Ramos (cell line): Measurements from ENCODE around the gene PACSIN2.

ENCODE experiments used
- in situ Hi-C: fragments of 300-500 bp; cut with MboI; formaldehyde crosslinking; loops from one replicate; pipeline ENCODE4 v1.14.3; 2022; ENCODE audit warnings: low sequenced_read_pairs; ENCODE audit not compliant: unreplicated experiment

The PACSIN2 gene

DNA sequence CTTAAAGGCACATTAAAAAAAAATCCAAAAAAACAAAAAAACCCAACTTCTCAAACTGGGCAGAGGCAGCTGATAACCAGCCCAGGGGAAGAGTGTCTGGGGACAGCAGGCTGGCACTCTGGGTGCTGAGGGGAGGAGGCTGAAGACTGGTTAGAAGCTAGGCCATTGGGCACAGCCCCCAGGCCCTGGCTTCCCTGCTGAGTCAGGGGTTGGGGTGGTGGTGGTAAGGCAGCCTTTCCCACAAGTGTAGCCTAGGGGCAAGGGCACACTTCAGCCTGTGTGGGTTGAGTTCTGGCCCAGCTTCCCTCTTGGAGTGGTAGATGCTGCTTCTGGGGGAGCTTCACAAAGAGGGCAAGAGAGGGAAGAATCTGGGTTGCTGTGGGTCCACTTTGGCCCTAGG is 141.6 kb downstream of the PACSIN2 start:
- in situ Hi-C loops = no loop called here

DNA sequence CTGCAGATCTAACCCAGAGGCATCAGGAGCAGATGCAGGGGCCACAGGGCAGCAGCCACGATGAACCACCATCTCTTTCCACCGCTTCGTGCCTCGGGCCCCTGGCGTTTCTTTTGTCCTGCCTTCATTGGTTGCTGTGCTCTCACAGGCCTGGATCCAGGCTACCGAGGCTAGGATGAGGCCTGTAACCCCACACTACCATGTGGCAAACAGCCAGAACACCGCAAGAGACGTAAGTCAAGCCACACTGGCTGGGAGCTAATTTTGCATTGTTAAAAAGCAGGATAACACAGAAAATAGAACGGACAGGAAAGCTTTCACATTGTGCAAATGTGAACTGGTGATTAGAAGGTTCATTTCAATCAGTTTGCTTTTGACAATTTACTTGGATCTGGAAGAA is 142.1 kb downstream of the PACSIN2 start:
- in situ Hi-C loops = no loop called here

DNA sequence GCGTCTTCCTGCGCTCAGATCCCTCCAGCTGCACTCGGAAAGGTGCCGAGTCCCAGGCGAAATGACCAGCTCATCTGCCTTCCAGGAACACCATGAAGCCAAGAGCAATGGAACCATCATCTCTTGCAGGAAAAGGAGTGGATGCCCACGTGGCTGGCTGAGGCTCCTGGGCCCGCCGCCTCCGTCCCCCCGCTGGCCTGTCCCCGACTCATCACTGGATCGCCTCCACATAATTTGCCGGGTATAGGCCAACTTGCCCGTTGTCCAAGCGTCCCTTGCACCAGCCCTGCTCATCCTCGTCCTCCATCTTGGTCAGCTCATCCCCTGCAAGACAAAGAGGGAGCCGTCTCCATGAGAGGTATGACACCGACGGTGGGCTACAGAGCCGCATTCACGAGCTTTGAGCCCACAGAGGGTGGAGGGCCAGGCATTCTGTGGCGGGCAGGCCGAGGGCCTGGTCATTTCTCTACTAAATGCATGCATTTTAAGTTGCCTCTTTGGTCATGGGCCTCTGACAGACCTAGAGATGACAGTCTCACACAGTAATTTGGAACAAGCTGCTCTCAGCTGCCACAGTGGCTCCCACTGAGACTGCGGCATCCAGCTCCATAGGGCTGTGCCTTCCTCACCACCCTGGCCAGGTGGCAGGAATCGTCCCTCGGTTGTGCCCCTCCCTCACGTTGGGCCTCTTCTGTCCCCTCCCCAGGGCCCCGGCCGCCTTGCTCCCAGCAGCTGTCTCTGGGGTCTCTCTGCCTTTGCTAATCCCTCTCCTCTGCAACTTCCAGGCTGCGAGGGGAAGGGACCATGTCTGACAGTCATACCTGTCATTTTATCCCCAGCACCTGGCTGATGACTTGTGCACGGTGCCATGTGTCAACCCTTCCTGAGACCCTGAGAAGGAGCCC is 143.6 kb downstream of the PACSIN2 start:
- in situ Hi-C loops = no loop called here

DNA sequence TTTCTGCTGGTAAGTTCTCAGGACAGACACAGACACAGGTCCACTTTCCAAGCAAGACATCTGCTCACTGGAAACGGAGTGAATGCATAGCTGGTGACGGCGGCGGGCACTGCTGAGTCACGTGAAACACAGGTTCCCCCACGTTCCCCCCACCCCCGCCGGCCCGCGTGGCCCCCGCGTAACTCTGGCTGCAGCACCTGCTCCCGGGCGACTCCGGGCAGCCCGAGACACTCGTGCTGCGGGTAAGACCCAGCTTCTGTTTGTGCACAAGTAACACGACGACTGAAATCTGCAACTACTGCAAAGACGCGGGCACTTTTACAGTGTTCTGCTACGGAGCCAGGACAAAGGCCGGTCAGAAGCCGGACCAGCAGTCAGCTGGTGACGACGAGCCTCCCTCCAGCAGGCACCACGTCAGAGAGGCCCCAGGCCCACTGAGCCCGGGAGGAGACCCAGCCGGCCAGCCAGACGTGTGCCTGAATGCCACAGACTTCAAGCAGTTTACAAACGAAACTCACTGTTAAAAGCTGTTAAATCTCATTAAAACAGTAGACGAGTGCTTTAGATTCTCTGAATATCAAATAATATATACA is 145.0 kb downstream of the PACSIN2 start:
- in situ Hi-C loops = no loop called here

DNA sequence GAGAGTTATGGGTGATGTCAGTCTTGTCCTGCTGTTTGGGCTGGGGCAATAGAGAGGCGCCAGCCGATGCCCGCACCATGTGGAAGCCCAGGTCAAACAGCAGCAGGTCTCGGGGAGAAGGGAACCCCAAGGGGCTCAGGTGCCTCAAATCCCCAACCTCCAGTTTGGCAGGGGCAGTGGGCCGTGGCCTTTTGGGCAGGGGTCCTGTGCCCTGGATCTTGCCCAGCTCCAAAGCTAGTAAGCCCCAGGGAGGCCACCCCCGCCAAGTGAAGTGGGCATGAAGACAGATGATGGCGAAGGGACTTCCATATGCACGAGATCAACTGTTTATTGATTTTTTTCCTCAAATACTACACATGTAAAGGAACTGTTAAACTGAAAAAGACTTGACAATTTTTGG is 145.5 kb downstream of the PACSIN2 start:
- in situ Hi-C loops = no loop called here

DNA sequence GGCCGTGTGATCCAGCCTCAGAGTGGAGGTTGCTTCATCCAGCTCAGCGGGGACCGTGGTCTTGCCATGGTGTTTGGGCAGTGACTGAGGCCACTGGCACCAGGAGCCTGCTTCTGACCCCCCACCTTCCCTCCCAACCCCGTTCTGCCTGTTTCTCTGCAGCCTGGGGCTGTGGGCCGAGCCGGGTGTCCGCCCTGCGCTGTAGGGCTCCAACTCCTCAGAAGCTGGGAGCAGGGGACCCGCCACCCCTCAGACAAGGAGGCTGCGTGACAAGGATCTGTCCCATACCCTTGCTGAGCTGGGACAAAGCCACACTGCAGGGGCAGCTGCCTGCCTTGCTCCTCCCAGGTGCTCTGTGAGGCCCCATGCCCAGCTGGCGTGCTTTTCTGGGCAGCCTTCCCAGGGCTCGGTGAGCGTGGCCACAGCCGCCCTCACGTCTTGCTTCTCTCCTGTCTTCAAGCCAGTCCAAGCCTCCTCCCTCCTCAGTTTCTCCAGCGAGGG is 146.1 kb downstream of the PACSIN2 start:
- in situ Hi-C loops = no loop called here

DNA sequence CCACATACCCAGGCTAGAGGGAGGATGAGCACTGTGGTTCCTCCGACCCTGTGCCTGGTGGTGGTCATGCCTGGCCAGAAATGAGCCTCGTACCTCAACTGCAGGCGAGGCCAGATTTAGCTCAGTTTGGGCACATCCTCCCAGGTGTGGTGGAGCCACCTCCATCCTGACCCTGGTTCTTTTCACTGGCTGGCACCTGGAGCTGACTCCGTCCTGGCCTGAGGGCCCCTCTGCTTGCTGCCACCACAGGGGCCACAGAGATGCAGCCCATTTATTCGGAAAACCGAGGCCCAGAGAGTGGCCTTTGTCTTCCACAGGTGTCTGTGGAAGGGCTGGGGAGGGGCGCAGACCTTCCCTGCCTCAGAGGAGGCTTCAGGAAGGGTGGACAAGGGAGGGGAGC is 148.8 kb downstream of the PACSIN2 start:
- in situ Hi-C loops = no loop called here

DNA sequence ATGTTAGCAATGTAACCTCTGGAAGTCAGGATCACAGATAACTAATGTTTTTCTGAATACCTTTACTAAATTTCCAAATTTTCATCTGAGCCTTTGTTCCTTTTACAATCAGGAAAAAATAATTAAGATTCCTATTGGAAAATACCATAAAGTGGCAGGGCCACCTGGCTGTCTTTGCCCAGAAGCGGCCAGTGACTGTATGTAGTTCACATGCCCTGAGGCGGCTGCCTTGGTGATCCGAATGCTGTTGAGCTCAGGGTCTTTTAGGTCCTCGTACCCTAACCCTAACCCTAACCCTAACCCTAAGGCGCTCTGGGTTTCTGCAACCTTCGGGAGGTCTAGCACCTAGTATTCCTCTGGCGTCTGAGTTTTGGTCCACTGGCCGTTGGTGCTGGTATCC is 149.4 kb downstream of the PACSIN2 start:
- in situ Hi-C loops = no loop called here

DNA sequence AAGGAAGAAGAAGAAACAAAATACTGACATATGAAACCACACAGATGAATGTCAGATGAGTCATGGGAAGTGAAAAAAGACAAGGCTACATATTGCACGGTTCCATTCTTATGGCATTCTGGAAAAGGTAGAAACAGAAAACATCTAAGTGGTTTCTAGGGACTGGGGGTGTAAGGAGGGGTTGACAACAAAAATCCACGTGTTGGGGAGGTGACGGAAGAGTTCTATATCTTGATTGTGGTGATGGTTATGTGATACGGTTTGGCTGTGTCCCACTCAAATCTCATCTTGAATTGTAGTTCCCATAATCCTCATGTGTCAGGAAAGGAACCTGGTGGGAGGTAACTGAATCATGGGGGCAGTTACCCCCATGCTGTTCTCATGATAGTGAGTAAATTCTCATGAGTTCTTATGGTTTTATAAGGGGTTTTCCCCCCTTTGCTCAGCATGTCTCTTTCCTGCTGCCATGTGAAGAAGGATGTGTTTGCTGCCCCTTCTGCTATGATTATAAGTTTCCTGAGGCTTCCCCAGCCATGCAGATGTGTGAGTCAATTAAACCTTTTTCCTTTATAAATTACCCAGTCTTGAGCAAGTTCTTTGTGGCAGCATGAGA is 151.5 kb downstream of the PACSIN2 start:
- in situ Hi-C loops = no loop called here

DNA sequence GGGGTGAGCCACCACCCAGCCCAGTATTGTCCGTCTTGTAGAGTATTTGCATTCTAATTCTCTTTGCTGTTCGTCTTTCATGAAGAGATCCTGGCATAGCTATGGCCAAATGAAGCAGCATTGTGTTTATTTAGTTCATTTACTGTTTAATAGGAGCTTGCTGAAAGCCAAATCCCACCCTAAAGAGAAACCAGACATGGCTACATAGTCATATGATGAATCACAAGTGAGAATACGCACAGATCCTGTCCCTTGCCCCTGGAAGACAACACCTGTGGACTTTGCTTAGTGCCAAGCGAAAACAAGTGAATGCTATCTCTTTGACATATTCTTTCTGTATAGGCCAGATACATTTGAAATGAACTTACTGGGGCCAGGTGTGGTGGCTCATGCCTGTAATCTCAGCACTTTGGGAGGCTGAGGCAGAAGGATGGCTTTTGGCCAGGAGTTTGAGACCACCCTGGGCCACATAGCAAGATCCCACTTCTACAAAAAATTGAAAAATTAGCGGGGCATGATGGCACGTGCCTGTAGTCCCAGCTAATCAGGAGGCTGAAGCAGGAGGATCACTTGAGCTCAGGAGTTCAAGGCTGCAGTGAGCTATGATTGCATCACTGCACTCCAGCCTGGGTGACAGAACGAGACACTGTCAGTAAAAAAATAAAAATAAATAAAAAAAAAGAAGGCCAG is 152.8 kb downstream of the PACSIN2 start:
- in situ Hi-C loops = no loop called here

DNA sequence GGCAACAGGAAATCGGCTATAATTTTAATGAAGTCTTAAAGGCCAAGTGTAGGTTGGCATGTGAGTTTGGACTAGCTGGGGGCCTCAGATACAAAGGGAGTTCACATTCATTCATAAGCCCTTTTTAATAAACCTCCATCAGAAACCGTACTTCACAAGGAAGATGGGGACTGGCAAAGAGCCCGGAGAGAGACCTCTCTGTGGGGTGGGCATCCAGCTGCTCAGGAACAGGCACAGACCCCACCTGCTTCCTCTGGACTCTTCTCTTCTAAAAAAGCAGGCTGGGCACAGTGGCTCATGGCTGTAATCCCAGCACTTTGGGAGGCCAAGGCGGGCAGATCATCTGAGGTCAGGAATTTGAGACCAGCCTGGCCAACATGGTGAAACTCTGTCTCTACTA is 154.0 kb downstream of the PACSIN2 start:
- in situ Hi-C loops = no loop called here

DNA sequence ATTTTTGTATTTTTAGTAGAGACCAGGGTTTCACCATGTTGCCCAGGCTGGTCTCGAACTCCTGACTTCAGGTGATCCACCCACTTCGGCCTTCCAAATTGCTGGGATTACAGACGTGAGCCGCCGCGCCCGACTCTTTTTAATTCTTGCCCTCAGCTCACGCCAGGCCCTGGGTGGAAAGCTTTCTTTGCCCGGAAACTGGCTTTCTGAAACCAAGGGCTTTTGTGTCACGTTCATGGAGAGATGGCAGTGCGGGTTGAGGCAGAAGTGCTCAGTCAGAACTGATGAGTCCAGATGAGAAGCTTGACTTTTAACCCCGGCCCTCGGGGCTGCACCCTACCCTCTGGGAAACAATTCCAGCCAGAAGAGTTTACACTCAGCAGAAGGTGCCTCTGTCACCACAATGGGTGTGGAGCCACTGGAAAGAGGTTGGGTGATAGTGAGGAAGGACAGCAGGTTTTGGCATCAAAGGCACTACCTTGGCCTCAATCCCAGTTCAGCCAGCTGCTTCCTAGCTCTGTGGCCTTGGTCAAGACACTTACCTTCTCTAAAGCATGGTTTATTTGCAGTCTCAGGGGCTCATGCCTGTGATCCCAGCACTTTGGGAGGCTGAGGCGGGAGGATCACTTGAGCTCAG is 157.0 kb downstream of the PACSIN2 start:
- in situ Hi-C loops = no loop called here

DNA sequence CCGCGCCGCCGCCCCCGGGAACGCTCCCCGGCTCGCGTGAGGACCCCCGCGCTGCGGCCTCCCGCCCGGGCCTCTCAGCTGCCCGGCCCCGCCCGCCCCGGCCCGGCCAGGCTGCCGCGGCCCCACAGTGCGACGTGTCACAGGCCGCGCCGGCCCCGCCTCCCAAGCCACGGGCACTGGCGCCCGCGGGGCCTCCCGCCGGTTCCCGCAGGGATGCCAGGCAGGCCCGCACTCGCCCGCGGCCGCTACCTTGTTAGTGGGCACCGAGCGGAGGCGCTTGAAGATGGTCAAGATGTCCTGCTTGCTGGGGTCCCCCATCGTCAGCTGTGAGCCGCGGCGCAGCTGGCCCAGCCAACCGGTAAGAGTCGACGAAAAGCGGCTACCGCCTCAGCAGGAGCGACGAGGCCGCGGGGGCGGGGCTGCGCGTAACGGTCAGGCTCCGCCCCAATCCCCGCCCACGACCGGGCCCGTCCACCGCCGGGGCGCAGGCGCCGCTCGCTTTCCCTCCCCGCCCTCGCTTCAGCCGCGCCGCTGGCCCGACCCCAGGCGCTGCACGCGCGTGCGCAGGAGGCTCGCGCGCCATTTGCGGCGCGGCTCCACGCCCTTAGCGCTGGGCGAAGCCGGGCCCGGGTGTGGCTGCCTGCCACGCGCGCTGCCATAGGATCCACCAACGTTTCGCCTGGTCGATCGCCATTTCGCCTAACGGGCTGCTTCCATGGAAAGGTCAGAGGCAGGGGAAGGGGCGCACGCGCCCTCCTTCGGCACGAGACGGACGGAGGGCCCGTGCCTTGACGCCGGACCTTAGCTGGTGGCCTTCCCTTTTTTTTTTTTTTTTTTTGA is 157.9 kb downstream of the PACSIN2 start, which contains the start of gene ARFGAP3:
Gene ARFGAP3, minus strand, starts transcription at position 409 of the 840 bp plus-strand sequence. Its CDS starts 91 bp downstream, at position 318.
- in situ Hi-C loops = no loop called here

DNA sequence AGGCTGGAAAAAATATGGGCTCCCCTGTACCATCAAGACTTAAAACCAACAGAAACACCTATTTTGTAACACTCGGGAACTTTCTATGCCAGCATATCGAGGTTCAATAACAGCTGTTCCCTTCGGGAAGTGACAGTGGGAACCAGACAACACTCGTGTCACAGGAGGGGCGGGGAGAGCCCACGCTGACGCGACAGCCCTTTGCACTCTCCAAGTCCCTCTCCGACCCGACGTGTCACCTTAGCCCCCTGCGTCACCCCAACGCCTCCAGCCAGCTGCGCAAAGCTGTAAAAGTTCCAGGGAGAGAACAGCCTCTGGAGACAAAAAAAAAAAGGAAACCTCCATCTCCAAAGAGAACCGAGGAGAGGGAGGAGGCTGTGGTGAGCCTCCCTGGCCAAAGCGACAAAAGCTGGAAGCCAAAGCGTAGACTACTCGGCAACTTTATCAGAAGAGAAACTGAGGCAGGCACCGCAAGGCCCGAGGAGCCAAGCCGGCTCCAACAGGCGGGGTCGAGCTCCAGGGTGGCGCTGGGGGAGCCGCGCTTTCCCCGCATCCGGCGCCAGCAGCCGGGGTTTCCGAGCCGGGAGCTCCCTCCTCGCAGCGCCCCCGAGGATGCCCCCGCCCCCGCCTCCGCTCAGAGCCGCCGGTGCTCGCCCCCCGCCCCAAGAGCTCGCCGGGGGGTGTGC is 158.6 kb downstream of the PACSIN2 start:
- in situ Hi-C loops = no loop called here

DNA sequence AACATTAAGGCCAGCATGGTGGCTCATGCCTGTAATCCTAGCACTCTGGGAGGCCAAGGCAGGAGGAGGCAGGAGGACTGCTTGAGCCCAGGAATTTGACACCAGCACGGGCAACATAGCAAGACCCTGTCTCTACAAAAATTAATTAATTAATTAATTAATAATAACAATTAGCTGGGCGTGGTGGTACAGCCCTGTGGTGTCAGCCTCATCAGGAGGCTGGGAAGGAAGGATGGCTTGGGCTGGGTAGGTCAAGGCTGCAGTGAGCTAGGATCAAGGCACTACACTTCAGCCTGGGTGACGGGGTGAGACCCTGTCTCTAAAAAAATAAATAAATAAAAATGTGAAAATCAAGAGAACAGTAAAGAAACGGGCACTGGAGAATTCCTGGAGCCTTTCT is 159.2 kb downstream of the PACSIN2 start:
- in situ Hi-C loops = no loop called here

DNA sequence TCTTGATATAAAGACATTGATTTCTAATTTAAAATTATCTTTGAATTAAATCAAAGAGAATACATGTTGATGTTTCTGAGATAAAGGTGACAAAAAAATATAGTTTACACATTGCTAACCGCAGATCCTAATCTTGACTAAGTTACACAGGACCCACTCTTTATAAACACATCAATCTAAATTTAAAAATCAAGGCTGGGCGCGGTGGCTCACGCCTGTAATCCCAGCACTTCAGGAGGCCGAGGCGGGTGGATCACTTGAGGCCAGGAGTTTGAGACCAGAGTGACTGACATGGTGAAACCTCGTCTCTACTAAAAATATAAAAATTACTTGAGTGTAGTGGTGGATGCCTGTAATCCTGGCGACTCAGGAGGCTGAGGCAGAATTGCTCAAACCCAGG is 159.7 kb downstream of the PACSIN2 start:
- in situ Hi-C loops = no loop called here

DNA sequence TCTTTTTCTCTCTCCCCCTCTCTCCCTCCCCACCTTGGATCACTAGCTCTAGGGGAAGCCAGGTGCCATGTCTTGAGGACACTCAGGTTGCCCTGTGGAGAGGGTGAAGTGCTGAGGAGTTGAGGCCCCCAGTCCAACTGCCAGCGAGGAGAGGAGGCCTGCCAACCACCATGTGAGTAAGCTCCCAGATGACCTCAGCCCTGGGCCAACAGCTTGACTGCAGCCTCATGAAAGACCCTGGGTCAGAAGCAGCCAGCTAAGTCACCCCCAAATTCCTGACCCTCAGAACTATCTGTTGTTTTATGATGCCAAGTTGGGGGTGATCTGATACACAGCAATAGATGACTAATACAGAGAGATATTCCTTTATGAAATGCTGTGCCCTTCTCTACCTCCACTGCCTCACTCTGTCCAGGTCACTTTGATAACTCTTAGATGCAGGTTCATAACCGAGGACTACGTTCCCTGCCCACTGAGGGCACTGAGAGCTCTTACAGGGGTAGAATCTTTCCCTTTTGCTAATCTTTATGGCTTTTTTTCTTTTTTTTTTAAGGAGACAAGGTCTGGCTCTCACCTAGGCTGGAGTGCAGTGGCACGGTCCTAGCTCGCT is 165.9 kb downstream of the PACSIN2 start:
- in situ Hi-C loops = no loop called here

DNA sequence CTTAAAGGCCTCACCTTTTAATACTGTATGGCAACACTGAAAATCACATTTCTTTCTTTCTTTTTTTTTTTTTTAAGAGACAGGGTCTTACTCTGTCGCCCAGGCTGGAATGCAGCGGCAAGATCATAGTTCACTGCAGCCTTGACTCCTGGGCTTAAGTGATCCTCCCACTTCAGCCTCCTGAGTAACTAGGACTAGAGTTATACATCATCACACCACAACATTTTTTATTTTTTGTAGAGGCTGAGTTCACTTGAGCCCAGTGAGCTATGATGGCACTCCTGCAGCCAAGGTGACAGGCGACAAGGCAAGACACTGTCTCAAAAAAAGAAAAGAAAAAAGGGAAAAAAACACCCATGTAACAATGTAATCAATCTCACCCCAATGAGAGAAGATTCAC is 167.8 kb downstream of the PACSIN2 start:
- in situ Hi-C loops = no loop called here
